ENCODE data around the gene SERPING1. TPM values are rescaled to one million over a fixed set of nuclear protein-coding genes. Genes with fewer than 3 reads are reported as not detected.

The SERPING1 gene
- polyA plus RNA-seq, 1 donor from 2014 or later = 0.22 TPM

GRCh38 chr11:57641011-57641807 lies 43.7 kb downstream of the SERPING1 start:
- H3K4me3 ChIP-seq (ENCODE audit: low read length) = peak overlapping the region; percentile 96

GRCh38 chr11:57643802-57644201 lies 46.3 kb downstream of the SERPING1 start:
- H3F3A ChIP-seq (ENCODE audit: insufficient read depth, low read length, poor library complexity, severe bottlenecking) = no peaks in the 10 kb centered on the region
- H3K27ac ChIP-seq (ENCODE audit: low read length) = no peak overlapping the region
- H3K36me3 ChIP-seq (ENCODE audit: insufficient read depth, low read length) = no peaks in the 10 kb centered on the region
- H3K79me2 ChIP-seq (replicated peaks; ENCODE audit: insufficient read depth, low read length) = peaks cover 34% of the 10 kb centered on the region
- H4K20me1 ChIP-seq (ENCODE audit: insufficient read depth) = no peaks in the 10 kb centered on the region
- H3K9me3 ChIP-seq (ENCODE audit: low read length) = no peaks in the 10 kb centered on the region
- H2AFZ ChIP-seq (ENCODE audit: low read depth, low read length) = no peak overlapping the region
- H3K4me2 ChIP-seq (ENCODE audit: low read length) = no peak overlapping the region
- H3K9ac ChIP-seq (ENCODE audit: low read length) = no peak overlapping the region
- H3K4me3 ChIP-seq (ENCODE audit: low read length) = no peak overlapping the region
- TF ChIP-seq, protein P1, sequence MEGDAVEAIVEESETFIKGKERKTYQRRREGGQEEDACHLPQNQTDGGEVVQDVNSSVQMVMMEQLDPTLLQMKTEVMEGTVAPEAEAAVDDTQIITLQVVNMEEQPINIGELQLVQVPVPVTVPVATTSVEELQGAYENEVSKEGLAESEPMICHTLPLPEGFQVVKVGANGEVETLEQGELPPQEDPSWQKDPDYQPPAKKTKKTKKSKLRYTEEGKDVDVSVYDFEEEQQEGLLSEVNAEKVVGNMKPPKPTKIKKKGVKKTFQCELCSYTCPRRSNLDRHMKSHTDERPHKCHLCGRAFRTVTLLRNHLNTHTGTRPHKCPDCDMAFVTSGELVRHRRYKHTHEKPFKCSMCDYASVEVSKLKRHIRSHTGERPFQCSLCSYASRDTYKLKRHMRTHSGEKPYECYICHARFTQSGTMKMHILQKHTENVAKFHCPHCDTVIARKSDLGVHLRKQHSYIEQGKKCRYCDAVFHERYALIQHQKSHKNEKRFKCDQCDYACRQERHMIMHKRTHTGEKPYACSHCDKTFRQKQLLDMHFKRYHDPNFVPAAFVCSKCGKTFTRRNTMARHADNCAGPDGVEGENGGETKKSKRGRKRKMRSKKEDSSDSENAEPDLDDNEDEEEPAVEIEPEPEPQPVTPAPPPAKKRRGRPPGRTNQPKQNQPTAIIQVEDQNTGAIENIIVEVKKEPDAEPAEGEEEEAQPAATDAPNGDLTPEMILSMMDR (IDR thresholded peaks at IDR 0.05; ENCODE audit: poor library complexity, severe bottlenecking) = no peak
- TF ChIP-seq POLR2AphosphoS5 (IDR thresholded peaks at IDR 0.05) = no peak
- TF ChIP-seq EZH2 (IDR thresholded peaks at IDR 0.05; ENCODE audit: borderline replicate concordance, insufficient read depth, low read length, poor library complexity, severe bottlenecking) = no peak
- TF ChIP-seq MXI1 (conservative IDR thresholded peaks at IDR 0.05; ENCODE audit: poor library complexity, severe bottlenecking) = no peak
- TF ChIP-seq SMC3 (conservative IDR thresholded peaks at IDR 0.05; ENCODE audit: poor library complexity) = no peak
- TF ChIP-seq REST (IDR thresholded peaks at IDR 0.05; ENCODE audit: borderline replicate concordance) = no peak
- TF ChIP-seq RAD21 (conservative IDR thresholded peaks at IDR 0.05) = no peak
- no peak for TF ChIP-seq EP300 (conservative IDR thresholded peaks at IDR 0.05; ENCODE audit: poor library complexity, severe bottlenecking)
- no peak for TF ChIP-seq TAF1 (IDR thresholded peaks at IDR 0.05; ENCODE audit: low read depth)
- no peaks in the 10 kb centered on the region for H3K27me3 ChIP-seq (ENCODE audit: insufficient read depth, low read depth, low read length)
- no peaks in the 10 kb centered on the region for H3K9me2 ChIP-seq (ENCODE audit: insufficient read depth, low read length)

More at GRCh38 chr11:57641011-57641807, 43.7 kb downstream of the SERPING1 start:
- H3K9ac ChIP-seq (ENCODE audit: low read length) = peak overlapping the region; percentile 96
- no peaks in the 10 kb centered on the region for H3K27me3 ChIP-seq (ENCODE audit: insufficient read depth, low read depth, low read length)
- TF ChIP-seq RAD21 (conservative IDR thresholded peaks at IDR 0.05) (peak; percentile 56), EZH2 (IDR thresholded peaks at IDR 0.05; ENCODE audit: borderline replicate concordance, insufficient read depth, low read length, poor library complexity, severe bottlenecking) (no peak), SMC3 (conservative IDR thresholded peaks at IDR 0.05; ENCODE audit: poor library complexity) (peak; percentile 72)
- TF ChIP-seq, protein P1 (IDR thresholded peaks at IDR 0.05; ENCODE audit: poor library complexity, severe bottlenecking) = peak; percentile 62
- no peak overlapping the region for H2AFZ ChIP-seq (ENCODE audit: low read depth, low read length)
- H3K27ac ChIP-seq (ENCODE audit: low read length) = peak overlapping the region; percentile 92
- no peaks in the 10 kb centered on the region for H3K9me2 ChIP-seq (ENCODE audit: insufficient read depth, low read length)
- H3K4me2 ChIP-seq (ENCODE audit: low read length) = no peak overlapping the region
- no peaks in the 10 kb centered on the region for H3K36me3 ChIP-seq (ENCODE audit: insufficient read depth, low read length)
- peaks cover 36% of the 10 kb centered on the region for H3K79me2 ChIP-seq (replicated peaks; ENCODE audit: insufficient read depth, low read length)
- no peaks in the 10 kb centered on the region for H3K9me3 ChIP-seq (ENCODE audit: low read length)
- no peaks in the 10 kb centered on the region for H3F3A ChIP-seq (ENCODE audit: insufficient read depth, low read length, poor library complexity, severe bottlenecking)
- H4K20me1 ChIP-seq (ENCODE audit: insufficient read depth) = no peaks in the 10 kb centered on the region
